Body of pancreas (tissue), 4 donors: ENCODE results near the gene NUDT2. TPM values are rescaled to one million over a fixed set of nuclear protein-coding genes. Genes with fewer than 3 reads are reported as not detected.

Source experiments
- ATAC-seq: fragments of 150-250 bp; one replicate; pipeline ENCODE4 v1.9.1; 2016
- DNase-seq, 4 donors: peaks; one replicate each; pipeline ENCODE4 v3.0.0-alpha.2; 2019
- H3K27ac ChIP-seq, 4 donors: fragments of 200-600 bp; sonication (generic); 1 replicate in 3 of 4; 2 replicates in 1 of 4; pipeline versions ENCODE4 v1.5.1 to v1.6.1; 2016 to 2019; ENCODE audit warnings: mild to moderate bottlenecking in 1 of 4, mixed read lengths in 1 of 4, moderate library complexity in 1 of 4
- H3K27me3 ChIP-seq, 2 donors: fragments of 200-600 bp; sonication (generic); one replicate each; pipeline ENCODE4 v1.6.0; 2016; ENCODE audit warnings: mild to moderate bottlenecking in 1 of 2
- H3K36me3 ChIP-seq, 2 donors: fragments of 200-600 bp; sonication (generic); replicated peaks in 1 of 2; 2 replicates each; pipeline ENCODE4 v1.5.1; 2016; ENCODE audit warnings: low read depth in 2 of 2; ENCODE audit not compliant: insufficient read depth in 1 of 2
- H3K4me1 ChIP-seq: fragments of 200-600 bp; sonication (generic); one replicate; pipeline ENCODE4 v1.6.0; 2016
- H3K4me3 ChIP-seq, 2 donors: fragments of 200-600 bp; sonication (generic); 1 replicate in 1 of 2; 2 replicates in 1 of 2; pipeline ENCODE4 v1.5.1; 2016 to 2019
- H3K9me3 ChIP-seq, 3 donors: fragments of 200-600 bp; sonication (generic); 1 replicate in 2 of 3; 2 replicates in 1 of 3; pipeline ENCODE4 v1.5.1; 2016
- CTCF ChIP-seq, 7 experiments: fragments of 450-650 bp in 4 of 7; fragments of 200-600 bp in 3 of 7; sonication (generic) in 3 of 7; IDR thresholded peaks; one replicate each; pipeline ENCODE4 v1.5.1; 2016 to 2019; ENCODE audit warnings: antibody characterized with exemption in 7 of 7
- POLR2A ChIP-seq, 3 donors: fragments of 450-650 bp; IDR thresholded peaks; one replicate each; pipeline ENCODE4 v1.6.1; 2016; ENCODE audit warnings: antibody characterized with exemption in 3 of 3, mild to moderate bottlenecking in 2 of 3
- WGBS, 2 donors: methylation state at CpG; one replicate each; pipeline ENCODE4 v1.1.5; 2017; 5-methylcytosine and 5-hydroxymethylcytosine counted together
- intact Hi-C: fragments of 100-400 bp; cut with DNase I; formaldehyde crosslinking; loops from one replicate; pipeline ENCODE4 v1.15.1; 2023
- total RNA-seq, 2 donors: library from RNA; depleted of rRNA; stranded (reverse); fragments of >200 nt; gene quantifications; one replicate each; pipeline ENCODE4 v1.1.0, GENCODE V29; 2016

NUDT2 gene
- total RNA-seq, 2 donors from 2014 or later: 9.2 to 14.0 TPM

- TF ChIP-seq CTCF (IDR thresholded peaks at IDR 0.05) (no peak), POLR2A (IDR thresholded peaks at IDR 0.05) (no peak)
- no peak for DNase-seq
- H3K27me3 ChIP-seq: no peaks in the 10 kb centered on the region
- ATAC-seq: no peak
- H3K4me1 ChIP-seq: peaks cover 31% of the 10 kb centered on the region
- no peak overlapping the region for H3K27ac ChIP-seq
- 71 to 80% methylated on average over 3 of the region's 3 CpGs for WGBS, 2 donors
- no peaks in the 10 kb centered on the region for H3K36me3 ChIP-seq
- H3K9me3 ChIP-seq: no peaks in the 10 kb centered on the region
- H3K4me3 ChIP-seq: no peak overlapping the region
- intact Hi-C loops: no loop called here
Observed at GRCh38 chr9:34382879-34383278, 53.5 kb downstream of the NUDT2 start.

GRCh38 chr9:34383904-34384303 is 54.5 kb downstream of the NUDT2 start:
- Histone ChIP-seq H3K27me3 (no peaks in the 10 kb centered on the region), H3K4me3 (no peak overlapping the region), H3K27ac (no peak overlapping the region), H3K9me3 (no peaks in the 10 kb centered on the region), H3K4me1 (peaks cover 28% of the 10 kb centered on the region), H3K36me3 (no peaks in the 10 kb centered on the region)
- no peak for DNase-seq
- ATAC-seq: no peak
- TF ChIP-seq POLR2A (IDR thresholded peaks at IDR 0.05): no peak
- TF ChIP-seq CTCF (IDR thresholded peaks at IDR 0.05): no peak
- intact Hi-C loops: no loop called here
- WGBS, 2 donors: 70 to 84% methylated on average over 4 of the region's 4 CpGs

GRCh38 chr9:34384368-34385165 is 55.2 kb downstream of the NUDT2 start:
- WGBS, 2 donors: 66 to 67% methylated on average over 7 of the region's 7 CpGs
- Histone ChIP-seq H3K36me3 (no peaks in the 10 kb centered on the region), H3K27ac (no peak overlapping the region), H3K4me3 (no peak overlapping the region), H3K4me1 (peaks cover 22% of the 10 kb centered on the region), H3K9me3 (no peaks in the 10 kb centered on the region), H3K27me3 (no peaks in the 10 kb centered on the region)
- no peak for ATAC-seq
- DNase-seq: no peak
- intact Hi-C loops: no loop called here
- no peak for TF ChIP-seq POLR2A (IDR thresholded peaks at IDR 0.05)
- TF ChIP-seq CTCF (IDR thresholded peaks at IDR 0.05): no peak

GRCh38 chr9:34385561-34386230 is 56.3 kb downstream of the NUDT2 start:
- H3K4me3 ChIP-seq: no peak overlapping the region
- H3K4me1 ChIP-seq: peaks cover 11% of the 10 kb centered on the region
- no peak for TF ChIP-seq POLR2A (IDR thresholded peaks at IDR 0.05)
- no peak for TF ChIP-seq CTCF (IDR thresholded peaks at IDR 0.05)
- H3K27ac ChIP-seq: no peak overlapping the region
- DNase-seq (no peak), ATAC-seq (no peak)
- intact Hi-C loops: no loop called here
- no peaks in the 10 kb centered on the region for H3K36me3 ChIP-seq
- 91 to 97% methylated on average over 6 of the region's 6 CpGs for WGBS, 2 donors
- no peaks in the 10 kb centered on the region for H3K9me3 ChIP-seq
- H3K27me3 ChIP-seq: no peaks in the 10 kb centered on the region
